Kidney (tissue), 14 donors: ENCODE measurements around the gene ZDHHC21. TPM values are rescaled to one million over a fixed set of nuclear protein-coding genes. Genes with fewer than 3 reads are reported as not detected.

Source experiments
- DNase-seq, 5 donors: peaks; one replicate each; pipeline ENCODE4 v3.0.0-alpha.2; 2013 to 2020
- FAIRE-seq: peaks from 2 replicates; lab custom pipeline; 2012; peaks lifted over from hg19 to GRCh38; lab: Jason Lieb, UNC
- H3K27ac ChIP-seq, 2 donors: one replicate each; pipeline ENCODE4 v1.7.0; 2013; ENCODE audit warnings: low read depth in 2 of 2, low read length in 2 of 2, inconsistent platforms in 1 of 2
- H3K27me3 ChIP-seq: one replicate; pipeline ENCODE4 v1.7.1; 2013; ENCODE audit warnings: low read length, inconsistent platforms; ENCODE audit not compliant: control insufficient read depth, insufficient read depth
- H3K36me3 ChIP-seq, 3 donors: one replicate each; pipeline versions ENCODE4 v1.7.0 to v1.7.1; 2013; ENCODE audit warnings: low read length in 3 of 3, control low read depth in 1 of 3, inconsistent platforms in 1 of 3; ENCODE audit not compliant: insufficient read depth in 3 of 3, control insufficient read depth in 2 of 3
- H3K4me1 ChIP-seq, 3 donors: one replicate each; pipeline versions ENCODE4 v1.7.0 to v1.7.1; 2013; ENCODE audit warnings: low read length in 3 of 3, inconsistent platforms in 1 of 3, low read depth in 1 of 3; ENCODE audit not compliant: control insufficient read depth in 2 of 3, insufficient read depth in 2 of 3
- H3K4me3 ChIP-seq, 3 donors: one replicate each; pipeline versions ENCODE4 v1.7.0 to v1.8.1; 2013; ENCODE audit warnings: low read length in 3 of 3, control low read depth in 1 of 3, inconsistent platforms in 1 of 3
- H3K9ac ChIP-seq, 3 donors: one replicate each; pipeline versions ENCODE4 v1.7.0 to v1.7.1; 2013; ENCODE audit warnings: low read length in 3 of 3, control low read depth in 1 of 3, inconsistent platforms in 1 of 3
- H3K9me3 ChIP-seq, 3 donors: one replicate each; pipeline versions ENCODE4 v1.7.0 to v1.7.1; 2013; ENCODE audit warnings: low read length in 3 of 3, control low read depth in 1 of 3, inconsistent platforms in 1 of 3; ENCODE audit not compliant: control insufficient read depth in 2 of 3, insufficient read depth in 1 of 3
- CTCF ChIP-seq: IDR thresholded peaks from 3 replicates; pipeline ENCODE4 v1.5.1; 2012; ENCODE audit warnings: mild to moderate bottlenecking, moderate library complexity, borderline replicate concordance; ENCODE audit not compliant: insufficient read depth; ENCODE audit errors: extremely low read depth
- intact Hi-C: fragments of 100-400 bp; cut with DNase I; formaldehyde crosslinking; loops from one replicate; pipeline ENCODE4 v1.11.1; 2022
- polyA plus RNA-seq: library from polyadenylated mRNA; stranded (reverse); fragments of 350-450 nt; fragmentation: Illumina TruSeq; extraction: RNeasy Lipid Tissue Mini Kit (QIAGEN cat#74804); gene quantifications from one replicate; pipeline ENCODE4 v1.2.3, GENCODE V29; 2014; ENCODE audit warnings: low read depth, low replicate concordance; ENCODE audit not compliant: insufficient read depth
- total RNA-seq: library from RNA; stranded (reverse); fragmentation: NEBNext Ultra II Directional; extraction: Animal tissue kit (Norgen Biotek cat#: 25700); gene quantifications from one replicate; pipeline ENCODE4 v1.2.1, GENCODE V29; 2021
- donor health status: control.
- donor health status: control.
- donor health status: control.
- donor health status: control.
- donor health status: control.
- donor health status: DM: yes; HTN: yes; CAD: no.
- donor health status: Normal renal cell carcinoma (clear cell type).

ZDHHC21 gene
- total and polyA plus RNA-seq, 2 donors from 2014 or later = 4.0 to 15.2 TPM

GRCh38 chr9:14585730-14586473 is 107.3 kb downstream of the ZDHHC21 start:
- H3K4me3 ChIP-seq = no peak overlapping the region

GRCh38 chr9:14584571-14584970 is 108.7 kb downstream of the ZDHHC21 start:
- no peak overlapping the region for H3K27ac ChIP-seq
- FAIRE-seq (no peak), DNase-seq (no peak)
- no peak for TF ChIP-seq CTCF
- H3K4me1 ChIP-seq = no peaks in the 10 kb centered on the region
- intact Hi-C loops = no loop called here
- no peaks in the 10 kb centered on the region for H3K27me3 ChIP-seq
- H3K36me3 ChIP-seq = no peaks in the 10 kb centered on the region
- no peak overlapping the region for H3K4me3 ChIP-seq
- H3K9me3 ChIP-seq = no peaks in the 10 kb centered on the region
- H3K9ac ChIP-seq = no peak overlapping the region

More at GRCh38 chr9:14585730-14586473, 107.3 kb downstream of the ZDHHC21 start:
- H3K36me3 ChIP-seq = no peaks in the 10 kb centered on the region
- H3K27me3 ChIP-seq = no peaks in the 10 kb centered on the region
- no peaks in the 10 kb centered on the region for H3K9me3 ChIP-seq
- DNase-seq (no peak), FAIRE-seq (no peak)
- intact Hi-C loops = no loop called here
- H3K4me1 ChIP-seq = no peaks in the 10 kb centered on the region
- no peak overlapping the region for H3K27ac ChIP-seq
- H3K9ac ChIP-seq = no peak overlapping the region
- TF ChIP-seq CTCF = no peak

- no peak for TF ChIP-seq CTCF
- Histone ChIP-seq H3K27ac (no peak overlapping the region), H3K9ac (no peak overlapping the region), H3K9me3 (no peaks in the 10 kb centered on the region), H3K36me3 (no peaks in the 10 kb centered on the region), H3K4me1 (no peaks in the 10 kb centered on the region), H3K4me3 (no peak overlapping the region), H3K27me3 (no peaks in the 10 kb centered on the region)
- DNase-seq (no peak), FAIRE-seq (no peak)
- intact Hi-C loops = no loop called here
Measured at GRCh38 chr9:14578030-14578429, 115.2 kb downstream of the ZDHHC21 start.
